Prostate gland (tissue), 2 donors: ENCODE results near the gene OTULINL.

ENCODE experiments used
- POLR2A ChIP-seq: fragments of 450-650 bp; IDR thresholded peaks from one replicate; pipeline ENCODE4 v1.6.1; 2016; ENCODE audit warnings: antibody characterized with exemption, mild to moderate bottlenecking
- TF ChIP-seq, protein P1 (sequence below), 4 experiments: fragments of 200-600 bp in 2 of 4; fragments of 450-650 bp in 2 of 4; sonication (generic) in 2 of 4; IDR thresholded peaks; 1 replicate in 3 of 4; 2 replicates in 1 of 4; pipeline ENCODE4 v1.5.1; 2016 to 2019; ENCODE audit warnings: antibody characterized with exemption in 4 of 4, mild to moderate bottlenecking in 2 of 4, moderate library complexity in 2 of 4

DNA sequence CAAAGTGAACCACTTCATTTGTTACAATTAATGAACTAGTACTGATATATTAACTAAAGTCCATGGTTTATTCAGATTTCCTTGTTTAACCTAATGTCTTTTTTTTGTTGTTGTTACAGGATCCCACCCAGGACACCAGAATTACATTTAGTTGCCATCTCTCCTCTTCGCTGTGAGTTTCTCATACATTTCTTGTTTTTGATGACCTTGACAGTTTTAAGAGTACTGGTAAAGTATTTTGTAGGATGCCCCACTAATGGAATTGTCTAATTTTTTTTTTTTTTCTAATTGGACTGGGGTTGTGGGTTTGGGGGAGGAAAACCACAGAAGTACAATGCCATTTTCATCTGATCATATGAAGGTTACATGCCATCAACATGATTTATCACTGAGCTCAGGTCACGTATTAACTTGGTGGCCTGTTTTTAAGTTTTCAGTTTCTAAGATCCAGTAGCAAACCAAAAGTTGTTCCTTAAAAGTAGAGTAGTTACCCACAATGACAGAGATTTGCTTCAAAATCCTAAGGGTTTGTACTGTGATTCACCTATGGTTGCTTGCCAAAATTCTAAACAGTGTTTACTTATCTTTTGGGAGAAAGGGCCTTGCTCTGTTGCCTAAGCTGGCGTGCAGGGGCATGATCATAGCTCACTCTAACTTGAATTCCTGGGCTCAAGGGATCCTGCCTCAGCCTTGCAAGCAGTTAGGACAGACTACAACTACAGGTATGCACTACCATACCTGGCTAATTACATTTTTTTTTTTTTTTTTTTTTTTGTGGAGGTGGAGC lies 78.4 kb downstream of the OTULINL start:
- TF ChIP-seq, protein P1, sequence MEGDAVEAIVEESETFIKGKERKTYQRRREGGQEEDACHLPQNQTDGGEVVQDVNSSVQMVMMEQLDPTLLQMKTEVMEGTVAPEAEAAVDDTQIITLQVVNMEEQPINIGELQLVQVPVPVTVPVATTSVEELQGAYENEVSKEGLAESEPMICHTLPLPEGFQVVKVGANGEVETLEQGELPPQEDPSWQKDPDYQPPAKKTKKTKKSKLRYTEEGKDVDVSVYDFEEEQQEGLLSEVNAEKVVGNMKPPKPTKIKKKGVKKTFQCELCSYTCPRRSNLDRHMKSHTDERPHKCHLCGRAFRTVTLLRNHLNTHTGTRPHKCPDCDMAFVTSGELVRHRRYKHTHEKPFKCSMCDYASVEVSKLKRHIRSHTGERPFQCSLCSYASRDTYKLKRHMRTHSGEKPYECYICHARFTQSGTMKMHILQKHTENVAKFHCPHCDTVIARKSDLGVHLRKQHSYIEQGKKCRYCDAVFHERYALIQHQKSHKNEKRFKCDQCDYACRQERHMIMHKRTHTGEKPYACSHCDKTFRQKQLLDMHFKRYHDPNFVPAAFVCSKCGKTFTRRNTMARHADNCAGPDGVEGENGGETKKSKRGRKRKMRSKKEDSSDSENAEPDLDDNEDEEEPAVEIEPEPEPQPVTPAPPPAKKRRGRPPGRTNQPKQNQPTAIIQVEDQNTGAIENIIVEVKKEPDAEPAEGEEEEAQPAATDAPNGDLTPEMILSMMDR (IDR thresholded peaks at IDR 0.05): no peak
- TF ChIP-seq POLR2A: no peak
